HG03135 (cell line): ENCODE measurements around the gene FNDC5.

ENCODE experiments used
- ATAC-seq: cut with Tn5 transposase; IDR thresholded peaks from one replicate; pipeline ENCODE4 v1.9.1; 2021; ENCODE audit warnings: mild to moderate bottlenecking, moderate library complexity; ENCODE audit not compliant: unreplicated experiment

Gene FNDC5

GRCh38 chr1:32884726-32885125, 14.0 kb upstream of the FNDC5 start:
- no peak for ATAC-seq

GRCh38 chr1:32884032-32884372, 13.3 kb upstream of the FNDC5 start:
- no peak for ATAC-seq

GRCh38 chr1:32883338-32884031, 12.8 kb upstream of the FNDC5 start:
- ATAC-seq, result no peak

- ATAC-seq, result no peak
Observed at GRCh38 chr1:32881871-32882850, 11.4 kb upstream of the FNDC5 start.

- ATAC-seq, result no peak
Observed at GRCh38 chr1:32881291-32881690, 10.6 kb upstream of the FNDC5 start.

GRCh38 chr1:32878637-32879041, 7.9 kb upstream of the FNDC5 start:
- no peak for ATAC-seq

- ATAC-seq, result no peak
Observed at GRCh38 chr1:32878183-32878582, 7.5 kb upstream of the FNDC5 start.

GRCh38 chr1:32877211-32878110, 6.7 kb upstream of the FNDC5 start:
- no peak for ATAC-seq

GRCh38 chr1:32876341-32877210, 5.9 kb upstream of the FNDC5 start:
- ATAC-seq, result no peak

GRCh38 chr1:32874860-32875752, 4.4 kb upstream of the FNDC5 start:
- no peak for ATAC-seq

- no peak for ATAC-seq
Observed at GRCh38 chr1:32873484-32873883, 2.8 kb upstream of the FNDC5 start.

- ATAC-seq, result no peak
Observed at GRCh38 chr1:32872192-32872460, 1.4 kb upstream of the FNDC5 start.

GRCh38 chr1:32871364-32872191, 866 bp upstream of the FNDC5 start:
- ATAC-seq, result no peak

GRCh38 chr1:32869923-32870614, 643 bp downstream of the FNDC5 start:
- no peak for ATAC-seq

- ATAC-seq, result no peak
Observed at GRCh38 chr1:32868806-32869455, 1.8 kb downstream of the FNDC5 start.

- ATAC-seq, result no peak
Observed at GRCh38 chr1:32868085-32868484, 2.6 kb downstream of the FNDC5 start.

GRCh38 chr1:32867671-32868070, 3.0 kb downstream of the FNDC5 start:
- no peak for ATAC-seq
